GM12878 (cell line): ENCODE data around the gene SLC2A1. TPM values are rescaled to one million over a fixed set of nuclear protein-coding genes. Genes with fewer than 3 reads are reported as not detected.

ENCODE experiments used
- BHLHE40 ChIP-seq, 2 experiments: fragments of 450-650 bp in 1 of 2; IDR thresholded peaks; 2 replicates each; pipeline ENCODE4 v1.6.1; 2011 to 2017; ENCODE audit warnings: low read depth in 2 of 2, borderline replicate concordance in 1 of 2, improper control_type of control experiment in 1 of 2, low read length in 1 of 2, mild to moderate bottlenecking in 1 of 2
- BMI1 ChIP-seq: fragments of 450-650 bp; IDR thresholded peaks from 2 replicates; pipeline ENCODE4 v1.6.1; 2016; ENCODE audit warnings: mild to moderate bottlenecking, moderate library complexity, borderline replicate concordance
- CREM ChIP-seq: IDR thresholded peaks from 2 replicates; pipeline ENCODE4 v1.6.1; 2014; ENCODE audit warnings: antibody characterized with exemption, low read depth
- FOXK2 ChIP-seq: fragments of 450-650 bp; IDR thresholded peaks from 2 replicates; pipeline ENCODE4 v1.6.1; 2017; ENCODE audit warnings: mild to moderate bottlenecking, moderate library complexity
- IRF4 ChIP-seq: IDR thresholded peaks from 2 replicates; pipeline ENCODE4 v1.6.1; 2011; ENCODE audit warnings: low read depth, low read length
- JUND ChIP-seq: IDR thresholded peaks from 2 replicates; pipeline ENCODE4 v1.6.1; 2012; ENCODE audit warnings: low read depth, mild to moderate bottlenecking, low read length, improper control_type of control experiment, moderate library complexity
- MLLT1 ChIP-seq: fragments of 450-650 bp; IDR thresholded peaks from 2 replicates; pipeline ENCODE4 v1.6.1; 2016; ENCODE audit warnings: mild to moderate bottlenecking
- MTA3 ChIP-seq: IDR thresholded peaks from 2 replicates; pipeline ENCODE4 v1.6.1; 2012; ENCODE audit warnings: low read length, inconsistent platforms, borderline replicate concordance
- MYB ChIP-seq: fragments of 150-350 bp; IDR thresholded peaks from 2 replicates; pipeline ENCODE4 v1.6.1; 2014; ENCODE audit warnings: mild to moderate bottlenecking, low read depth, low read length, borderline replicate concordance
- NFYB ChIP-seq: IDR thresholded peaks from 2 replicates; pipeline ENCODE4 v1.6.1; 2011; ENCODE audit warnings: low read depth, mild to moderate bottlenecking, low read length, improper control_type of control experiment, moderate library complexity; ENCODE audit not compliant: insufficient read depth
- NRF1 ChIP-seq: conservative IDR thresholded peaks from 2 replicates; pipeline ENCODE4 v1.6.1; 2011; ENCODE audit warnings: mild to moderate bottlenecking, low read depth, low read length, improper control_type of control experiment
- RUNX3 ChIP-seq: IDR thresholded peaks from 2 replicates; pipeline ENCODE4 v1.6.1; 2012; ENCODE audit warnings: low read length, inconsistent platforms
- SIX5 ChIP-seq: IDR thresholded peaks from 2 replicates; pipeline ENCODE4 v1.6.1; 2011; ENCODE audit warnings: mild to moderate bottlenecking, low read depth, low read length, moderate library complexity; ENCODE audit not compliant: severe bottlenecking
- SPI1 ChIP-seq: IDR thresholded peaks from 2 replicates; pipeline ENCODE4 v1.6.1; 2011; ENCODE audit warnings: low read depth, mild to moderate bottlenecking, low read length, moderate library complexity, borderline replicate concordance; ENCODE audit not compliant: insufficient read depth
- SREBF2 ChIP-seq: IDR thresholded peaks from 2 replicates; pipeline ENCODE4 v1.6.1; 2012; ENCODE audit warnings: mild to moderate bottlenecking, low read length
- TCF12 ChIP-seq: IDR thresholded peaks from 2 replicates; pipeline ENCODE4 v1.6.1; 2011; ENCODE audit warnings: low read depth, mild to moderate bottlenecking, low read length
- TCF3 ChIP-seq: IDR thresholded peaks from 2 replicates; pipeline ENCODE4 v1.6.1; 2012; ENCODE audit warnings: low read depth, mild to moderate bottlenecking, low read length, borderline replicate concordance; ENCODE audit not compliant: insufficient read depth
- WRNIP1 ChIP-seq: IDR thresholded peaks from 2 replicates; pipeline ENCODE4 v1.6.1; 2011; ENCODE audit warnings: low read depth, low read length, improper control_type of control experiment, borderline replicate concordance
- ZBED1 ChIP-seq: IDR thresholded peaks from 2 replicates; pipeline ENCODE4 v1.6.1; 2016; ENCODE audit warnings: borderline replicate concordance
- ZNF217 ChIP-seq: fragments of 450-650 bp; IDR thresholded peaks from 2 replicates; pipeline ENCODE4 v1.6.1; 2017; ENCODE audit warnings: antibody characterized with exemption, mild to moderate bottlenecking
- polyA plus RNA-seq, 11 experiments: library from polyadenylated mRNA; depleted of rRNA in 4 of 11; unstranded in 6 of 11; stranded (reverse) in 5 of 11; fragments of >200 nt; fragmentation: Nextera tagmentation in 4 of 11; fragmentation: Illumina TruSeq in 1 of 11; extraction: Ambion mirVana in 4 of 11; extraction: Trizol in 1 of 11; gene quantifications; 1 replicate in 1 of 11; 2 replicates in 10 of 11; pipeline versions ENCODE4 v1.2.1 to v1.2.3, GENCODE V29; 2011 to 2016; ENCODE audit warnings: inconsistent platforms in 2 of 11, missing spikeins in 2 of 11, low read depth in 1 of 11
- total RNA-seq, 4 experiments: library from RNA; depleted of rRNA in 3 of 4; stranded (reverse); fragments of >200 nt in 3 of 4; fragmentation: Illumina TruSeq in 1 of 4; extraction: Trizol in 1 of 4; gene quantifications; 2 replicates each; pipeline versions ENCODE4 v1.2.1 to v1.2.3, GENCODE V29; 2013 to 2021
- TF ChIP-seq, protein P1 (sequence below): IDR thresholded peaks from 2 replicates; pipeline ENCODE4 v1.6.1; 2012; ENCODE audit warnings: improper control_type of control experiment, low read depth, low read length; ENCODE audit not compliant: insufficient replicate concordance
- TF ChIP-seq, protein P2 (sequence below): IDR thresholded peaks from 2 replicates; pipeline ENCODE4 v1.6.1; 2011; ENCODE audit warnings: mild to moderate bottlenecking, low read depth, low read length, moderate library complexity; ENCODE audit not compliant: insufficient replicate concordance

SLC2A1 gene
- total and polyA plus RNA-seq, 10 of the 15 experiments (the other 5 are each of a cell fraction or from before 2014, with no cell fraction given): 5.7 to 66.0 (median 44.2) TPM

DNA sequence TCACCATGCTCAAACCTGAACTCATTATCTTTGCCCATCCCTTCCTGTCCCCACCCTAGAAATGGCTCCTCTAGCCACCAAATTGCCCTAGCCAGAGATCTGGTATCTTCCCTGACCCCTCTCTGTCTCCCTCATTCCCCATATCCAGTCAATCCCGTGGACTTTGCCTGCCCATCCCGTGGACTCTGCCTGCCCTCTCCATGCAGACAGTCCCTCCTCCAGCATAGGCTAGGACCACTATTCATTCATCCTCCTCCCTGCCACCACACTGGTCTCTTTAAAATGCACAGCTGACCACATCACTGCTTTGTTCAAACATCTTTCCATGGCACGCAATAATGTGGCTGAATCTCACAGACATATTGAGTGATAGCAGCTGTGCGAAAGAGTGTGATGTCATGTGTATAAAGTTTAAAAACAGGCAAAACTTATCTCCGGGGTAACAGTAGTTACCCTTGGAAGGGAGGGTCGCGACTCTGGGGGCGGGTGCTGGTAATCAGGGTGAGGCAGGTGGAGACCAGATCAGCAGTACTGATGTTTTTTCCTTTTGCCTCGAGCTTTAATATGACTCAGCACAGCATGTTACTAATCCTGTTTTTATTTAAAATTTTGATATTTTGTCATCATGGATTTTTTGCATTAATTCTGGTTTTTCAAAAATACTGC is 4.8 kb upstream of the SLC2A1 start (continued):
- TF ChIP-seq, protein P1, sequence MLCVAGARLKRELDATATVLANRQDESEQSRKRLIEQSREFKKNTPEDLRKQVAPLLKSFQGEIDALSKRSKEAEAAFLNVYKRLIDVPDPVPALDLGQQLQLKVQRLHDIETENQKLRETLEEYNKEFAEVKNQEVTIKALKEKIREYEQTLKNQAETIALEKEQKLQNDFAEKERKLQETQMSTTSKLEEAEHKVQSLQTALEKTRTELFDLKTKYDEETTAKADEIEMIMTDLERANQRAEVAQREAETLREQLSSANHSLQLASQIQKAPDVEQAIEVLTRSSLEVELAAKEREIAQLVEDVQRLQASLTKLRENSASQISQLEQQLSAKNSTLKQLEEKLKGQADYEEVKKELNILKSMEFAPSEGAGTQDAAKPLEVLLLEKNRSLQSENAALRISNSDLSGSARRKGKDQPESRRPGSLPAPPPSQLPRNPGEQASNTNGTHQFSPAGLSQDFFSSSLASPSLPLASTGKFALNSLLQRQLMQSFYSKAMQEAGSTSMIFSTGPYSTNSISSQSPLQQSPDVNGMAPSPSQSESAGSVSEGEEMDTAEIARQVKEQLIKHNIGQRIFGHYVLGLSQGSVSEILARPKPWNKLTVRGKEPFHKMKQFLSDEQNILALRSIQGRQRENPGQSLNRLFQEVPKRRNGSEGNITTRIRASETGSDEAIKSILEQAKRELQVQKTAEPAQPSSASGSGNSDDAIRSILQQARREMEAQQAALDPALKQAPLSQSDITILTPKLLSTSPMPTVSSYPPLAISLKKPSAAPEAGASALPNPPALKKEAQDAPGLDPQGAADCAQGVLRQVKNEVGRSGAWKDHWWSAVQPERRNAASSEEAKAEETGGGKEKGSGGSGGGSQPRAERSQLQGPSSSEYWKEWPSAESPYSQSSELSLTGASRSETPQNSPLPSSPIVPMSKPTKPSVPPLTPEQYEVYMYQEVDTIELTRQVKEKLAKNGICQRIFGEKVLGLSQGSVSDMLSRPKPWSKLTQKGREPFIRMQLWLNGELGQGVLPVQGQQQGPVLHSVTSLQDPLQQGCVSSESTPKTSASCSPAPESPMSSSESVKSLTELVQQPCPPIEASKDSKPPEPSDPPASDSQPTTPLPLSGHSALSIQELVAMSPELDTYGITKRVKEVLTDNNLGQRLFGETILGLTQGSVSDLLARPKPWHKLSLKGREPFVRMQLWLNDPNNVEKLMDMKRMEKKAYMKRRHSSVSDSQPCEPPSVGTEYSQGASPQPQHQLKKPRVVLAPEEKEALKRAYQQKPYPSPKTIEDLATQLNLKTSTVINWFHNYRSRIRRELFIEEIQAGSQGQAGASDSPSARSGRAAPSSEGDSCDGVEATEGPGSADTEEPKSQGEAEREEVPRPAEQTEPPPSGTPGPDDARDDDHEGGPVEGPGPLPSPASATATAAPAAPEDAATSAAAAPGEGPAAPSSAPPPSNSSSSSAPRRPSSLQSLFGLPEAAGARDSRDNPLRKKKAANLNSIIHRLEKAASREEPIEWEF: no peak
- TF ChIP-seq, protein P2, sequence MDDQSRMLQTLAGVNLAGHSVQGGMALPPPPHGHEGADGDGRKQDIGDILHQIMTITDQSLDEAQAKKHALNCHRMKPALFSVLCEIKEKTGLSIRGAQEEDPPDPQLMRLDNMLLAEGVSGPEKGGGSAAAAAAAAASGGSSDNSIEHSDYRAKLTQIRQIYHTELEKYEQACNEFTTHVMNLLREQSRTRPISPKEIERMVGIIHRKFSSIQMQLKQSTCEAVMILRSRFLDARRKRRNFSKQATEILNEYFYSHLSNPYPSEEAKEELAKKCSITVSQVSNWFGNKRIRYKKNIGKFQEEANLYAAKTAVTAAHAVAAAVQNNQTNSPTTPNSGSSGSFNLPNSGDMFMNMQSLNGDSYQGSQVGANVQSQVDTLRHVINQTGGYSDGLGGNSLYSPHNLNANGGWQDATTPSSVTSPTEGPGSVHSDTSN: peak; percentile 49
- peak; percentile 67 for TF ChIP-seq CREM
- TF ChIP-seq FOXK2: no peak
- no peak for TF ChIP-seq NFYB
- no peak for TF ChIP-seq BMI1
- TF ChIP-seq ZNF217: no peak
- no peak for TF ChIP-seq BHLHE40 (IDR thresholded peaks at IDR 0.05; ENCODE audit: borderline replicate concordance in 1 of 2, low read depth in 2 of 2, low read length in 1 of 2)
- peak; percentile 80; the same call in 1 of the 2 replicates for TF ChIP-seq TCF3
- no peak for TF ChIP-seq SIX5
- TF ChIP-seq SPI1: no peak
- TF ChIP-seq JUND: no peak
- TF ChIP-seq WRNIP1: no peak
- no peak for TF ChIP-seq NRF1
- TF ChIP-seq SREBF2: no peak
- no peak for TF ChIP-seq IRF4
- TF ChIP-seq MYB: no peak
- no peak for TF ChIP-seq MLLT1
- TF ChIP-seq MTA3: no peak
- peak; percentile 47; the same call in 1 of the 2 replicates for TF ChIP-seq TCF12
- TF ChIP-seq RUNX3: peak; percentile 77
- TF ChIP-seq ZBED1: 0 out of 2 replicates have a peak, but pooled peaks have one; percentile 52
